NCI-H2029 treated with DMSO at 0.1 percent for 48 hours (cell line): Measurements from ENCODE around the gene IL1B.
"Not testable (repeated sequence)": the region's sequence is repeated elsewhere in the genome, so short reads cannot be mapped to it uniquely, and the experiment has no call there.

Experiments used
- DNase-seq: peaks from one replicate; lab custom pipeline; 2025; lab: John Stamatoyannopoulos, UW

IL1B gene

DNA sequence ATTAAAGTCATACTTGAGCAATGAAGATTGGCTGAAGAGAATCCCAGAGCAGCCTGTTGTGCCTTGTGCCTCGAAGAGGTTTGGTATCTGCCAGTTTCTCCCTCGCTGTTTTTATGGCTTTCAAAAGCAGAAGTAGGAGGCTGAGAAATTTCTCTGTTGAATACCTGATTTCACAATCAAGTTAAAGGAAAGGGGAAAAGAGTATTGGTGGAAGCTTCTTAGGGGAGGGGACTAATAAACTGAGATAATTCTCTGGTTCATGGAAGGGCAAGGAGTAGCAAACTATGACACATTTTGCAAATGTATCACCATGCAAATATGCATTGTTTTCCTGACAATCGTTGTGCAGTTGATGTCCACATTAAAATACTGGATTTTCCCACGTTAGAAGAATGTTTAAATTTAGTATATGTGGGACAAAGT, at the start of gene IL1B:
IL1B (minus strand) TSS at position 85 of the 423 bp plus-strand sequence. CDS start 550 bp downstream, outside the sequence.
- no peak for DNase-seq

GRCh38 chr2:112886291-112886690, 49.7 kb upstream of the IL1B start:
- DNase-seq = no peak

DNA sequence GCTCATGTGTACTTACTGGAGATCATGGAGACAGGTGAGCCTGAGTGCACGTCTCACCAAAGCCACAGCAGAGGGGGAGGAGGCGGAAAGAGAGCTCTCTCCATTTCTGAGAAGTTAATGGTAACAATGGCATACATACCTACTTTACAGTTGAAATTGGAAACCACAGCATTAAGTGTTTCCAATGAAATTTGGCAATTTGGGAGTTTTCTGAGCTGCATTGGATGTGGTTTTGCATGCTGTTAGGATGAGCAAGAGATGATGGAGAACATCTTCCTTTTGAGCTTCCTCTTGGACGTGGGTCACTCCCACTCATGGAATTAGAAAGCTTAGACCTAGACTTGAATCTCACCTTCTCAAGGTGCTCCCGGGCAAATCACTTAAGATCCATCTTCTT, 48.9 kb upstream of the IL1B start:
- DNase-seq = no peak

DNA sequence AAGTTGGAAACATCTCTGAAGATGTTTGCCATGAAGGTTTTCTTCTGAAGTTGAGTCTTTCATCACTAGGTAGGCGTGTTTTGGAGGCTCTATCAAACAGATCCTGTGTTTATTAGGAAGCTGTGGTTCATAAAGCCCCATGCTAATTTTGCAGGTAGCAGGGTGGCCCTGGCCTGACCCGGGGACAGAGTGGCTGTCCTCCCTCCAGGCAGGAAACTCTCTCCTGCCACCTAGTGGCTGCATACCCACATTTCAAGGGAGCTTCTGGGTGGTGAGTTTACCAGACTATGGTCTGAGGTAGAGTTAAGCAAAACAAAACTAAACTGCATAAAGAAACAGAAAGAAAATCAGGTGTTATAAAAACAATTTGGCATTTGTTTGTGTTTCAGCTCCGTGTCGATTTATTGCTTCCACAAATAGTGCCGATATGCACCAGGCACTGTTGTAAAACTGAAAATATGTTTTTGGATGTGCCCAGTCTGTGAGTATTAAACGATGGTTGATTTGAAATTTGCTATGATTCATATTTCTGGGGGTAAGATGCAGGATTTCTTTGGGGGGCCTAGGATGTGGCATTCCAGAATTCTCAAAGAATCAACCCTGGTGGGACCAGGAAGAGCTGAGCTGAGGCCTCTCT, 48.4 kb upstream of the IL1B start:
- DNase-seq = peak; percentile 7

DNA sequence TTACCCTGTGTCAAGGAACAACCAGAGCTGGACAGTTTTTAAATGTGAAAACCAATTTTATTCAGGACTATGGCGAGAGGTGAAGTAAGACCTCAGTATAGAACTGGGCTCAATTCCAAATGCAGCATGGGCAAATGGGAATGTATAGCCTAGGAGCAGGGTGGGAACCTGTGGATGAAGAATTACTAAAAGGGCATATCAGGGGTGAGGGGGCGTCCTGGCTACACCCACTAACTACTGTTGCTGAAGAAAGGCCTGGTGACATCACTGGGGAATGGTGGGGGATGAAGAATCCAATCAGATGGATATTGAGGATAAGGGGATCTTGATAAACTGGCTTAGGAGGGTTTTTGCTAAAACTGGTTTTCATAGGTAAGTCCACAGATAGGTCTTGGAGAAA, 47.1 kb upstream of the IL1B start:
- DNase-seq = no peak

- DNase-seq = no peak
Observed at GRCh38 chr2:112881217-112881985, 44.8 kb upstream of the IL1B start.

GRCh38 chr2:112880696-112881095, 44.1 kb upstream of the IL1B start:
- DNase-seq = no peak

DNA sequence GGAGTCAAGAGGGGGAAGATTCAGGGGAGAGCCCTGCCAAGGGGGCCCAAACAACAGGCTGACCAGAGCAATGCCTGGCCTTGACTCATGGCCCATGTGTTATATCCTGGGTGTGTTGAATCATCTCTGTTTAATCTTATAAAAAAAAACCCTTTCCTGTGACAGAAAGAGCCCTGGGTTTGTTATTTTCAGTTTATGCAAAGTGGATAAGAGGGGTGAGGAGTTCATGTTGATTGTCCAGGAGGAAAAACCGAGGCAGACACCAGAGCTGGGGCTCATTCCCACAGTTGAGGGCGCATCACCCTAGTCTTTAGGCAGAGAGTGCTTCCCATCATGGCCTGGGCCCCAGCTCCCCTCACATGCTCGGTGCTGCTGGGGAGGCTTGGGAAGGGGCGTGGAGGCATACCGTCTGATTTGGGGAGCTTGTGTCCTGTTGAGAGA, 43.5 kb upstream of the IL1B start:
- DNase-seq = no peak

DNA sequence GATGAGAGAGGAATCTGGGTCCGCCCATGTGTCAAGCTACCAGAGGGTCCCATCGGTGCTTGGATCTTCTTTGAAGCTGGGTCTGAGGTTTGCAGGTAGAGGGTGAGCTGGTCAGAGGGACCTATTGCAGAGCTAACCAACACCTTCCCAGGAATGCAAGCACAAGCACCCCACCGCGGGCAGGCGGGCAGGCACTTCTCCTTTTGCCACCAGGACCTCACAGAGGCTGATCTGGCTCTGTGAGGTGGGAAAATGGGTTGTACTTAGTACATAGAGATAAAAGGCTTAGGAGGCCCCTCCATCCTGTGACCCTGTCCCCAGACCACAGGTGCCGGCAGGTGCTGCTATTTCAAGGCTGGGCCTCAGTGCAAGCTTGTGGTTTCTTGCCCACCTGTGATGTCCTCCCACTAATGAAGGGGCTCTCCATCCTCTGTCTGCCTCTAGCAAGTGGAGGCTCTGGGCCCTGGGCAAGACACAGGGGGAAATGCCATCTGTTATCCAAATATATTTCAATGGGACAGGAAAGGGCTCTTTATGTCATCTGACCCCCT, 43.0 kb upstream of the IL1B start:
- no peak for DNase-seq

GRCh38 chr2:112877423-112877822, 40.8 kb upstream of the IL1B start:
- no peak for DNase-seq

- no peak for DNase-seq
Observed at GRCh38 chr2:112876971-112877361, 40.4 kb upstream of the IL1B start.

- DNase-seq = no peak
Observed at GRCh38 chr2:112876257-112876970, 39.8 kb upstream of the IL1B start.

DNA sequence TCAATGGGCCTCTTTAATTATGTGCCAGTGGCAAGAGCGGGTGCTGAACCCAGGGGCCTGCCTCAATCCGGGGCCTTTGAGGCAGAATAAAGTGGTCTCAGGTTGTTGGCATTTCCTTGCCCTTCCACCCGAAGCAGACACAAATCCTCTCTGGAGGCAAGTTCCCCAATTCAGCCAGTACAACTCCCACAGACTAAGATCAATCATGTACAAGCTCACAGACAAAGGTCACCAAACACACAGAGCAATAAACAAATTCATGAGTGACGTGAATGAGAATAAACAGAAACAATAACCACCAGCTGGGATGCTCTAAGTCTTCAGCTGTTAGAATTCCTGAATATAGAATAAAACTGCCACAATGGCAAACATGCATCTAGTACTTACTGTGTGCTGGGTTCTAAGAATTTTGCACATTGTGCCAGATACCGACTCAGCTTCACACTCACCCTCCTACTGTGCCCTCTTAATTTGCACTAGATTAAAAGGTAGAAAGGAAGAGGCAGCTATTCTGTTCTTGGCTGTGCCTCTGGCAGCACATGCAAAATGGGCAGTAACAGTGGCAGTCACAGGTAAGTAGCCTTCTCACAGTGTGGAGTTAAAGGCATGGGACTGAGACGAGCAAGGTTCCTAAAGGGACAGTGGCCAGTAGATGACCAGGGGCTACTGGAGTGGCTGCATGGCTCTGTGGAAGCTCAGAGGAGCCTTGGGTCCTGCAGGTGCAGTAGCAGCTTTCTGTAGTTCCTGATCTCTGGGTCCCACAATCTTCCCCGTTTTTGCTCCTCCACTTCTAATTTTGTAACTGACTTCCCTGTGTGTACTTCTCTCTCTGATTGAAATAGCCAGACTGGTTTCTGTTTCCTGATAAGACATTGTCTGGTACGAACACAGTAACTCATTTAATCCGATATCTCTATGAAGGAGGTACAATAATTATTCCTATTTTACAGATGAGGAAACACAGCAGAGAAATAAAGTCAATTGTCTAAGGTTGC, 34.6 kb upstream of the IL1B start:
- no peak for DNase-seq

DNA sequence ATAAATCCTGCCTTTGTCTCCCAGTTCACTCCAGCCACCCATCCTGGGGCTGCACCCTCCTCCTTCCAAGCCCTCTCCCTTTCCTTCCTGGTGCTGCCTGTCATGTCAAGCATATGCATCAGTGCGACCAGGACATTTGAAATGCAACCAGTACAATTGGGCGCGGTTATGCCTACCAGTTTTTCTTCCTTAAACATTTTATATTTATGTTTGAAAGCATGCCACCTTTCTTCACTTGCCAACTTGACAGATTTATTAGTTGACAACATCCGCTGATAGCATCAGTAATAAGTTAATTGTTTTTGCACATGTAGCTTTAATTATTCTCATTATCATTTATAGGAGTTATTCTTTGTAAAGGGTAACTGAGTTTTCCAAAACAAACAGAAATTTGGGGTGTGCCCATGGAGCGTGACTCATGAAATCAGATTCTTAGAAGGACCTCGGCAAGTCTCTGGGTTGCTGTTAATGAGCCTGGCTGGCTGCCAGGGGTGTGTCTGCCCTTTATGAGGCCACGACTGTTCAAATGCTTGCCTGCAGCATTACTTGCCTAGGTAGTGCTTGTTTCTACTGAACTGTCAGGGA, 32.8 kb upstream of the IL1B start:
- peak; percentile 30 for DNase-seq

- DNase-seq = no peak
Observed at GRCh38 chr2:112867701-112868631, 31.4 kb upstream of the IL1B start.

GRCh38 chr2:112866128-112866835, 29.7 kb upstream of the IL1B start:
- DNase-seq = no peak

DNA sequence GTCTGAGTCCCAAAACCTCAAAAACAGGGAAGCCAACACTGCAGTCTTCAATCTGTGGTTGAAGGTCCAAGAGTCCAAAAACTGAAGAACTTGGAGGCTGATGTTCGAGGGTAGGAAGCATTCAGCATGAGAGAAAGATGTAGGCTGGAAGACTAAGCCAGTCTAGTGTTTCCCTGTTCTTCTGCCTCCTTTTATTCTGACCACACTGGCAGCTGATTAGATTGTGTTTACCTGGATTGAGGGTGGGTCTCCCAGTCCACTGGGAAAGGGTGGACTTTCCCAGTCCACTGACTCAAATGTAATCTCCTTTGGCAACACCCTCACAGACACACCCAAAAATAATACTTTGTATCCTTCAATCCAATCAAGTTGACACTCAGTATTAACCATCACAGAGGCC, 27.5 kb upstream of the IL1B start:
- DNase-seq = no peak

DNA sequence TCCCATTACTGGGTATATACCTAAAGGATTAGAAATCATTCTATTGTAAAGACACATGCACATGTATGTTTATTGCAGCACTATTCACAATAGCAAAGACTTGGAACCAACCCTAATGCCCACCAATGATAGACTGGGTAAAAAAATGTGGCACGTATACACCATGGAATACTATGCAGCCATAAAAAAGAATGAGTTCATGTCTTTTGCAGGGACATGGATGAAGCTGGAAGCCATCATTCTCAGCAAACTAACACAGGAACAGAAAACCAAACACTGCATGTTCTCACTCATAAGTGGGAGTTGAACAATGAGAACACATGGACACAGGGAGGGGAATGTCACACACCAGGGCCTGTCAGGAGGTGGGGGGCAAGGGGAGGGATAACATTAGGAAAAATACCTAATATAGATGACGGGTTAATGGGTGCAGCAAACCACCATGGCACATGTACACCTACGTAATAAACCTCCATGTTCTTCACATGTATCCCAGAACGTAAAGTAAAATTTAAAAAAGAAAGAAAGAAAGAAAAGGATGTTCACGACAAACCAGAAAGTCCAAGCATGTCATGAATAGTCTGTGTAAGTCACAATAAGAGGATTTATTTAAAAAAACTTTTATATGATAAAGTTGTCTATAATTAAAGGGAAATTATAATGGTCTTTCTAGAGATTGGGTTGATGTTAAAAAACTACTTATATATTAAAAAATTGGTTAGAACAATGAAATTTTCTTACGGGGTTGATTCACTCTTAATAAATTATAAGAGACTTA, 23.0 kb upstream of the IL1B start:
- not testable (repeated sequence) for DNase-seq
